HepG2 (cell line): ENCODE data around the gene EGFR. TPM values are rescaled to one million over a fixed set of nuclear protein-coding genes. Genes with fewer than 3 reads are reported as not detected.

Experiments
- ARHGAP35 ChIP-seq: sonication (generic); formaldehyde crosslinking; IDR thresholded peaks from 2 replicates; pipeline ENCODE4 v1.9.0; 2022; ENCODE audit warnings: mild to moderate bottlenecking, inconsistent platforms, moderate library complexity, missing genetic modification reagents, borderline replicate concordance
- PITX1 ChIP-seq: sonication (generic); formaldehyde crosslinking; IDR thresholded peaks from 2 replicates; pipeline ENCODE4 v1.5.1; 2020; ENCODE audit warnings: mild to moderate bottlenecking, missing genetic modification reagents
- SNAI1 ChIP-seq: sonication (generic); formaldehyde crosslinking; IDR thresholded peaks from 2 replicates; pipeline ENCODE4 v1.5.0; 2020; ENCODE audit warnings: mild to moderate bottlenecking, missing genetic modification reagents, borderline replicate concordance
- TCF12 ChIP-seq, 2 experiments: fragments of 450-650 bp in 1 of 2; sonication (generic) in 1 of 2; formaldehyde crosslinking in 1 of 2; IDR thresholded peaks; 2 replicates each; pipeline versions ENCODE4 v1.6.1 to v1.8.0; 2017 to 2022; ENCODE audit warnings: antibody characterized with exemption in 1 of 2, mild to moderate bottlenecking in 1 of 2, missing genetic modification reagents in 1 of 2, moderate library complexity in 1 of 2
- ZNF616 ChIP-seq: sonication (generic); formaldehyde crosslinking; IDR thresholded peaks from 2 replicates; pipeline ENCODE4 v1.5.0; 2020; ENCODE audit warnings: low read depth, mild to moderate bottlenecking, missing genetic modification reagents
- ZSCAN21 ChIP-seq: sonication (generic); formaldehyde crosslinking; IDR thresholded peaks from 2 replicates; pipeline ENCODE4 v1.8.0; 2022; ENCODE audit warnings: mild to moderate bottlenecking, missing genetic modification reagents, moderate library complexity, borderline replicate concordance
- polyA plus RNA-seq, 8 experiments: library from polyadenylated mRNA; depleted of rRNA in 3 of 8; stranded (reverse) in 7 of 8; unstranded in 1 of 8; fragments of >200 nt; fragmentation: Illumina TruSeq in 4 of 8; extraction: Trizol in 4 of 8; gene quantifications; 2 replicates each; pipeline versions ENCODE4 v1.2.1 to v1.2.3, GENCODE V29; 2011 to 2016; ENCODE audit warnings: low read depth in 4 of 8, missing spikeins in 1 of 8, mixed read lengths in 1 of 8; ENCODE audit not compliant: insufficient read depth in 1 of 8
- total RNA-seq, 5 experiments: library from RNA; depleted of rRNA; stranded (reverse); fragments of >200 nt; fragmentation: Illumina TruSeq; extraction: Trizol; gene quantifications; 2 replicates each; pipeline ENCODE4 v1.2.3, GENCODE V29; 2016; ENCODE audit warnings: low read depth in 1 of 5
- TF ChIP-seq, protein P1 (sequence below): sonication (generic); formaldehyde crosslinking; IDR thresholded peaks from one replicate; pipeline ENCODE4 v1.5.1; 2020; ENCODE audit warnings: mild to moderate bottlenecking, missing genetic modification reagents; ENCODE audit errors: not compliant biosample characterization

Gene EGFR
- total and polyA plus RNA-seq, 2 of the 13 experiments (the other 11 are each of a cell fraction or from before 2014, with no cell fraction given) = 7.0 to 10.0 TPM

DNA sequence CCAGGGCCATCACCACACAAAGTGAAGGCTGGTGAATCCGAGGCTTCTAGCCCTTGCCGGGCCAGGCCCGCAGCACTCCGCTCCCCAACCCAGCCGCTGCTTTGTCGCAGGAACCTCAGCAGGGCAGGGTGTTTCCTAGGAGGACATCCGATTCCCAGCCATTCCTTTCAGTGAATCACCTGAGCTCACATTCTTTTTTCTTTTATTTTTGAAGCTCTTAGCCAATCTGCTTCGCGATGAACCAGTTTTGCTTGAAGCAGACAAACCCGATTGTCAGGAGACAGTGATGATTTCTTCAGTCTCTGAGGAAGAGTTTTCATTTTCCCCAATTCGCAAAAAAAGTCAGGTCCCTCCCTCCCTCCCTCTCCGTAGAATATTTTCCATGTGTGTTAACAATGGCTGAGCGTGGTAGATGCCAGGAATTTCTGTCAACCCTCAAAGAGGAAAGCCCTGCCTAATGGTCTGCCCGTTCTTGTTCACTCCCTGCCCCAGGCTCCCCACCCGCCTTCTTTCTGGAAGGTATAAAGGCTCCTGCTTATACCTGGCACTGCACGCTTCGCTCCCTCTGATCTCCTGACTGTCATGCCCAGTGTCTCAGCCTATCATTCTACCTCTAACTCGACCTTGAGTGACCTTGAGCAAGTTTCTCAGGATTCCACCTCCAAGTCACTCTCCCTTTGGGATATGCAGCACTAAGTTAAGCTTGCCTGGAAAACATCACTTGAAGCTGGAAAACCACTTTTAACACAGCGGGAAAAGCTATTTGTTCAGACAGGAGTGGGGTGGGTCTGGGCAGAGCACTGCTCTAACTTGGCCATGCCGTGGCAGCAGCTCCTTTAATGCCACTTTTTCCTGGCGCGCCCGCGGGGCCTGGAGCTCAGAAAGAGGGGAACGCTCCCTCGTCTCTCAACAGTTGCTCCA lies 35.1 kb downstream of the EGFR start (continued):
- TF ChIP-seq, protein P1, sequence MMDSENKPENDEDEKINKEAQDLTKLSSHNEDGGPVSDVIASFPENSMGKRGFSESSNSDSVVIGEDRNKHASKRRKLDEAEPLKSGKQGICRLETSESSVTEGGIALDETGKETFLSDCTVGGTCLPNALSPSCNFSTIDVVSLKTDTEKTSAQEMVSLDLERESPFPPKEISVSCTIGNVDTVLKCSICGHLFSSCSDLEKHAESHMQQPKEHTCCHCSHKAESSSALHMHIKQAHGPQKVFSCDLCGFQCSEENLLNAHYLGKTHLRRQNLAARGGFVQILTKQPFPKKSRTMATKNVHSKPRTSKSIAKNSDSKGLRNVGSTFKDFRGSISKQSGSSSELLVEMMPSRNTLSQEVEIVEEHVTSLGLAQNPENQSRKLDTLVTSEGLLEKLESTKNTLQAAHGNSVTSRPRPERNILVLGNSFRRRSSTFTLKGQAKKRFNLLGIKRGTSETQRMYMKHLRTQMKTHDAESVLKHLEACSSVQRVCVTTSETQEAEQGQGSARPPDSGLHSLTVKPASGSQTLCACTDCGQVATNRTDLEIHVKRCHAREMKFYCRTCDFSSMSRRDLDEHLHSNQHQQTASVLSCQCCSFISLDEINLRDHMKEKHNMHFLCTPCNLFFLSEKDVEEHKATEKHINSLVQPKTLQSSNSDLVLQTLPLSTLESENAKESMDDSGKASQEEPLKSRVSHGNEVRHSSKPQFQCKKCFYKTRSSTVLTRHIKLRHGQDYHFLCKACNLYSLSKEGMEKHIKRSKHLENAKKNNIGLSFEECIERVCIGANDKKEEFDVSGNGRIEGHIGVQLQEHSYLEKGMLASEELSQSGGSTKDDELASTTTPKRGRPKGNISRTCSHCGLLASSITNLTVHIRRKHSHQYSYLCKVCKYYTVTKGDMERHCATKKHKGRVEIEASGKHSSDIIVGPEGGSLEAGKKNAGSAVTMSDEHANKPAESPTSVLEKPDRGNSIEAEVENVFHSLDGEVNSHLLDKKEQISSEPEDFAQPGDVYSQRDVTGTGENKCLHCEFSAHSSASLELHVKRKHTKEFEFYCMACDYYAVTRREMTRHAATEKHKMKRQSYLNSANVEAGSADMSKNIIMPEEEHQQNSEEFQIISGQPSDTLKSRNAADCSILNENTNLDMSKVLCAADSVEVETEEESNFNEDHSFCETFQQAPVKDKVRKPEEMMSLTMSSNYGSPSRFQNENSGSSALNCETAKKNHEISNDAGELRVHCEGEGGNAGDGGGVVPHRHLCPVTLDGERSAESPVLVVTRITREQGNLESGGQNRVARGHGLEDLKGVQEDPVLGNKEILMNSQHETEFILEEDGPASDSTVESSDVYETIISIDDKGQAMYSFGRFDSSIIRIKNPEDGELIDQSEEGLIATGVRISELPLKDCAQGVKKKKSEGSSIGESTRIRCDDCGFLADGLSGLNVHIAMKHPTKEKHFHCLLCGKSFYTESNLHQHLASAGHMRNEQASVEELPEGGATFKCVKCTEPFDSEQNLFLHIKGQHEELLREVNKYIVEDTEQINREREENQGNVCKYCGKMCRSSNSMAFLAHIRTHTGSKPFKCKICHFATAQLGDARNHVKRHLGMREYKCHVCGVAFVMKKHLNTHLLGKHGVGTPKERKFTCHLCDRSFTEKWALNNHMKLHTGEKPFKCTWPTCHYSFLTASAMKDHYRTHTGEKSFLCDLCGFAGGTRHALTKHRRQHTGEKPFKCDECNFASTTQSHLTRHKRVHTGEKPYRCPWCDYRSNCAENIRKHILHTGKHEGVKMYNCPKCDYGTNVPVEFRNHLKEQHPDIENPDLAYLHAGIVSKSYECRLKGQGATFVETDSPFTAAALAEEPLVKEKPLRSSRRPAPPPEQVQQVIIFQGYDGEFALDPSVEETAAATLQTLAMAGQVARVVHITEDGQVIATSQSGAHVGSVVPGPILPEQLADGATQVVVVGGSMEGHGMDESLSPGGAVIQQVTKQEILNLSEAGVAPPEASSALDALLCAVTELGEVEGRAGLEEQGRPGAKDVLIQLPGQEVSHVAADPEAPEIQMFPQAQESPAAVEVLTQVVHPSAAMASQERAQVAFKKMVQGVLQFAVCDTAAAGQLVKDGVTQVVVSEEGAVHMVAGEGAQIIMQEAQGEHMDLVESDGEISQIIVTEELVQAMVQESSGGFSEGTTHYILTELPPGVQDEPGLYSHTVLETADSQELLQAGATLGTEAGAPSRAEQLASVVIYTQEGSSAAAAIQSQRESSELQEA (CRISPR knock-in tag) = no peak
- TF ChIP-seq ZSCAN21 (CRISPR knock-in tag) (no peak), ZNF616 (CRISPR knock-in tag) (no peak), SNAI1 (no peak), PITX1 (CRISPR knock-in tag) (no peak), TCF12 (IDR thresholded peaks at IDR 0.05) (no peak), TCF12 (CRISPR knock-in tag; IDR thresholded peaks at IDR 0.05) (no peak), ARHGAP35 (CRISPR knock-in tag) (no peak)
